ENCODE results near the gene CATSPERD. TPM values are rescaled to one million over a fixed set of nuclear protein-coding genes. Genes with fewer than 3 reads are reported as not detected.

CATSPERD gene
- total RNA-seq, 1 donor from 2014 or later = not detected

DNA sequence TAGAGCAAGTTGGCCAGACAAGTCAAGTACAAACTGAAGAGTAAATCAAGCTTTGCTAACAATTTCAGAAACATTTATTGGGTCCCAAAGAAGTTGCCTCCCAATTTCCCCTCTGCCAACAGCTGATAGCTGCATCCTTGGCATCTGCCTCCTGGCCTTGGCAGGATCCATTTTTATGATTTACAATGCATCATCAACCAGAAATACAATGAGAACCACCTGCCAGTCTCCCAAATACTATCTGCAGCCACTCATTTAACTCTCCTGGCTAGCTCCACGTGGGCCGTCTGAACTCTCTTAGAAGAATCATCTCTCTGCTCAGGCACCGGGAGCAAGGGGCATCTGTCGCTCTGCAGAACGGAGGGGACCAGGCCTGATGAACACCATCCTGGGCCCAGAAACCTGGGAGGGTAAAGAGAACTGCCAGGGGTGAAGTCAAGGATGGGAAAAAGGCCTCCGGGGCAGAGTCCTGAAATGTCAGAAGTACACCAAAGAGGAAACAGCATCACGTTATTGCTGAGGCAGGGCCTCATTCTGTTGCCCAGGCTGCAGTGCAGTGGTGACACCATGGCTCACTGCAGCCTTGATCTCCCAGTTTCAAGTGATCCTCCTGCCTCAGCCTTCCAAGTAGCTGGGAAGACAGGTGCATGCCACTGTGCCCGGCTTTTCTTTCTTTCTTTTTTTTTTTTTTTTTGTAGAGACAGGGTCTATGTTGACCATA is 3.1 kb upstream of the CATSPERD start:
- Mint-ChIP-seq H3K9me3 (ENCODE audit: unreplicated experiment) (no peaks in the 10 kb centered on the region), H3K4me1 (ENCODE audit: low read depth, unreplicated experiment) (peaks cover 19% of the 10 kb centered on the region), H3K4me3 (ENCODE audit: unreplicated experiment) (peak overlapping the region; percentile 98), H3K27me3 (ENCODE audit: low read depth, unreplicated experiment) (no peaks in the 10 kb centered on the region), H3K27ac (ENCODE audit: unreplicated experiment) (peak overlapping the region; percentile 100), H3K36me3 (ENCODE audit: low read depth, unreplicated experiment) (peaks cover 12% of the 10 kb centered on the region)
- peak overlapping the region; percentile 95 for H3K27ac ChIP-seq (ENCODE audit: low read depth, low read length)
- peaks cover 62% of the 10 kb centered on the region for H3K79me2 ChIP-seq (ENCODE audit: insufficient read depth, low read length)
- no peaks in the 10 kb centered on the region for H3K9me3 ChIP-seq (ENCODE audit: insufficient read depth, low read depth, low read length)
- FAIRE-seq (no peak), DNase-seq (ENCODE audit: low read depth) (no peak)
- H4K20me1 ChIP-seq (ENCODE audit: insufficient read depth, low read length) = peaks cover 50% of the 10 kb centered on the region
- H2AFZ ChIP-seq (ENCODE audit: low read depth, low read length) = no peak overlapping the region
- peaks cover 27% of the 10 kb centered on the region for H3K4me1 ChIP-seq (ENCODE audit: insufficient read depth, low read length)
- peak overlapping the region; percentile 90 for H3K4me3 ChIP-seq (ENCODE audit: insufficient read depth, low read depth, low read length)
- H3K9ac ChIP-seq (ENCODE audit: low read length) = peak overlapping the region; percentile 96
- peaks cover 15% of the 10 kb centered on the region for H3K36me3 ChIP-seq (ENCODE audit: insufficient read depth, low read length)
- TF ChIP-seq EZH2 (IDR thresholded peaks at IDR 0.05; ENCODE audit: insufficient read depth, low read length) = no peak
- TF ChIP-seq, protein P1, sequence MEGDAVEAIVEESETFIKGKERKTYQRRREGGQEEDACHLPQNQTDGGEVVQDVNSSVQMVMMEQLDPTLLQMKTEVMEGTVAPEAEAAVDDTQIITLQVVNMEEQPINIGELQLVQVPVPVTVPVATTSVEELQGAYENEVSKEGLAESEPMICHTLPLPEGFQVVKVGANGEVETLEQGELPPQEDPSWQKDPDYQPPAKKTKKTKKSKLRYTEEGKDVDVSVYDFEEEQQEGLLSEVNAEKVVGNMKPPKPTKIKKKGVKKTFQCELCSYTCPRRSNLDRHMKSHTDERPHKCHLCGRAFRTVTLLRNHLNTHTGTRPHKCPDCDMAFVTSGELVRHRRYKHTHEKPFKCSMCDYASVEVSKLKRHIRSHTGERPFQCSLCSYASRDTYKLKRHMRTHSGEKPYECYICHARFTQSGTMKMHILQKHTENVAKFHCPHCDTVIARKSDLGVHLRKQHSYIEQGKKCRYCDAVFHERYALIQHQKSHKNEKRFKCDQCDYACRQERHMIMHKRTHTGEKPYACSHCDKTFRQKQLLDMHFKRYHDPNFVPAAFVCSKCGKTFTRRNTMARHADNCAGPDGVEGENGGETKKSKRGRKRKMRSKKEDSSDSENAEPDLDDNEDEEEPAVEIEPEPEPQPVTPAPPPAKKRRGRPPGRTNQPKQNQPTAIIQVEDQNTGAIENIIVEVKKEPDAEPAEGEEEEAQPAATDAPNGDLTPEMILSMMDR (IDR thresholded peaks at IDR 0.05; ENCODE audit: insufficient read depth, low read depth, low read length) = no peak
- no peaks in the 10 kb centered on the region for H3K27me3 ChIP-seq (ENCODE audit: insufficient read depth, low read length)
- H3K4me2 ChIP-seq (ENCODE audit: low read length) = peak overlapping the region; percentile 91

DNA sequence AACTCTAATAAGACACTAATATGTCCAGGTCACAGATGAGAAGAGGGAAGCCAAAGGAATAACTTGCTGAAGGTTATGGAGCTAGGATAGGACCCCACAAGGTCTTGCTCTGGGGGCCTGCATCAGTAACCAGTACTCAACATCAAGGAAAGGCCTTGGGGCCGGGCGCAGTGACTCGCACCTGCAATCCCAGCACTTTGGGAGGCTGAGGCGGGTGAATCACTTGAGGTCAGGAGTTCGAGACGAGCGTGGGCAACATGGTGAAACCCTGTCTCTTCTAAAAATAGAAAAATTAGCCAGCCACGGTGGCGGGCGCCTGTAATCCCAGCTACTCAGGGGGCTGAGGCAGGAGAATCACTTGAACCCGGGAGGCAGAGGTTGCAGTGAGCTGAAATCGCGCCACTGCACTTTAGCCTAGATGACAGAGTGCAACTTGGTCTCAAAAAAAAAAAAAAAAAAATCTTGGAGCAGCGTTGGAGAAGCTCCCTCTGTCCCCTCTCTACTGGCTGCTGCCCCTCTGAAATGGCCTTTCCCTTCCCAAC is 2.3 kb upstream of the CATSPERD start:
- Histone ChIP-seq H3K9ac (ENCODE audit: low read length) (peak overlapping the region; percentile 96), H4K20me1 (ENCODE audit: insufficient read depth, low read length) (peaks cover 44% of the 10 kb centered on the region), H3K4me1 (ENCODE audit: insufficient read depth, low read length) (peaks cover 27% of the 10 kb centered on the region), H3K4me2 (ENCODE audit: low read length) (peak overlapping the region; percentile 91), H3K4me3 (ENCODE audit: insufficient read depth, low read depth, low read length) (peak overlapping the region; percentile 90), H3K27me3 (ENCODE audit: insufficient read depth, low read length) (no peaks in the 10 kb centered on the region), H3K9me3 (ENCODE audit: insufficient read depth, low read depth, low read length) (no peaks in the 10 kb centered on the region), H3K79me2 (ENCODE audit: insufficient read depth, low read length) (peaks cover 62% of the 10 kb centered on the region), H2AFZ (ENCODE audit: low read depth, low read length) (no peak overlapping the region), H3K36me3 (ENCODE audit: insufficient read depth, low read length) (peaks cover 10% of the 10 kb centered on the region), H3K27ac (ENCODE audit: low read depth, low read length) (peak overlapping the region; percentile 95)
- no peaks in the 10 kb centered on the region for H3K9me3 Mint-ChIP-seq (ENCODE audit: unreplicated experiment)
- DNase-seq (ENCODE audit: low read depth) (peak; percentile 42), FAIRE-seq (no peak)
- H3K36me3 Mint-ChIP-seq (ENCODE audit: low read depth, unreplicated experiment) = peaks cover 7% of the 10 kb centered on the region
- peak overlapping the region; percentile 98 for H3K4me3 Mint-ChIP-seq (ENCODE audit: unreplicated experiment)
- peak overlapping the region; percentile 100 for H3K27ac Mint-ChIP-seq (ENCODE audit: unreplicated experiment)
- H3K4me1 Mint-ChIP-seq (ENCODE audit: low read depth, unreplicated experiment) = peaks cover 19% of the 10 kb centered on the region
- no peak for TF ChIP-seq EZH2 (IDR thresholded peaks at IDR 0.05; ENCODE audit: insufficient read depth, low read length)
- TF ChIP-seq, protein P1 (IDR thresholded peaks at IDR 0.05; ENCODE audit: insufficient read depth, low read depth, low read length) = no peak
- H3K27me3 Mint-ChIP-seq (ENCODE audit: low read depth, unreplicated experiment) = no peaks in the 10 kb centered on the region
